ENCODE results near the gene OR51G1. TPM values are rescaled to one million over a fixed set of nuclear protein-coding genes. Genes with fewer than 3 reads are reported as not detected.

The OR51G1 gene
- polyA plus RNA-seq, 4 donors: not detected

GRCh38 chr11:4881188-4881587 lies 43.0 kb downstream of the OR51G1 start:
- DNase-seq (ENCODE audit: low read depth in 4 of 4, low spot score in 3 of 4): no peak

Other genes starting within 250 kb of the OR51G1 start
- under 1 TPM; 0.46 to 0.89 (median 0.67) TPM for gene OR51E2, start 226.5 kb downstream of the OR51G1 start, polyA plus RNA-seq (ENCODE audit: insufficient read length in 4 of 4)
- gene MMP26, start 219.6 kb downstream of the OR51G1 start, polyA plus RNA-seq (ENCODE audit: insufficient read length in 4 of 4): under 1 TPM; 0.21 to 0.71 (median 0.30) TPM
- gene OR51F1, start 154.4 kb downstream of the OR51G1 start, polyA plus RNA-seq (ENCODE audit: insufficient read length in 4 of 4): not detected
- not detected for gene OR52R1, start 120.0 kb downstream of the OR51G1 start, polyA plus RNA-seq (ENCODE audit: insufficient read length in 4 of 4)
- not detected for gene OR51F2, start 103.0 kb downstream of the OR51G1 start, polyA plus RNA-seq (ENCODE audit: insufficient read length in 4 of 4)
- gene OR51S1, start 75.1 kb downstream of the OR51G1 start, polyA plus RNA-seq (ENCODE audit: insufficient read length in 4 of 4): not detected
- not detected for gene OR51T1, start 42.4 kb downstream of the OR51G1 start, polyA plus RNA-seq (ENCODE audit: insufficient read length in 4 of 4)
- not detected for gene OR51A7, start 20.6 kb downstream of the OR51G1 start, polyA plus RNA-seq (ENCODE audit: insufficient read length in 4 of 4)
- gene OR51G2, start 5.0 kb downstream of the OR51G1 start, polyA plus RNA-seq (ENCODE audit: insufficient read length in 4 of 4): under 1 TPM in 1 of 4 donors, not detected in 3; 0.08 TPM
- gene OR51A4, start 23.3 kb upstream of the OR51G1 start, polyA plus RNA-seq (ENCODE audit: insufficient read length in 4 of 4): under 1 TPM in 1 of 4 donors, not detected in 3; 0.05 TPM
- gene OR51A2, start 31.4 kb upstream of the OR51G1 start, polyA plus RNA-seq (ENCODE audit: insufficient read length in 4 of 4): not detected
- gene OR51L1, start 70.5 kb upstream of the OR51G1 start, polyA plus RNA-seq (ENCODE audit: insufficient read length in 4 of 4): under 1 TPM in 3 of 4 donors, not detected in 1; 0.05 to 0.06 (median 0.05) TPM
- gene OR52J3, start 122.2 kb upstream of the OR51G1 start, polyA plus RNA-seq (ENCODE audit: insufficient read length in 4 of 4): not detected
- not detected for gene OR52E2, start 135.3 kb upstream of the OR51G1 start, polyA plus RNA-seq (ENCODE audit: insufficient read length in 4 of 4)
- gene OR52E1, start 145.2 kb upstream of the OR51G1 start, polyA plus RNA-seq (ENCODE audit: insufficient read length in 4 of 4): not detected
- not detected for gene OR52A5, start 214.0 kb upstream of the OR51G1 start, polyA plus RNA-seq (ENCODE audit: insufficient read length in 4 of 4)
- under 1 TPM in 2 of 4 donors, not detected in 2; 0.01 to 0.05 TPM for gene OR52A1, start 230.4 kb upstream of the OR51G1 start, polyA plus RNA-seq (ENCODE audit: insufficient read length in 4 of 4)

All from left renal pelvis (tissue), 4 donors.